ENCODE data around the gene MYL10.
"Not testable (repeated sequence)": the region's sequence is repeated elsewhere in the genome, so short reads cannot be mapped to it uniquely, and the experiment has no call there.

MYL10 gene

GRCh38 chr7:101612885-101613515 lies 16.1 kb downstream of the MYL10 start:
- H3K9ac ChIP-seq (ENCODE audit: low read length): no peak overlapping the region
- H3K27me3 ChIP-seq (ENCODE audit: control insufficient read depth, insufficient read depth, low read length): no peaks in the 10 kb centered on the region
- H3K4me3 ChIP-seq (ENCODE audit: low read length): no peak overlapping the region
- no peaks in the 10 kb centered on the region for H3K4me1 ChIP-seq (ENCODE audit: control insufficient read depth, insufficient read depth, low read length)
- no peaks in the 10 kb centered on the region for H3K36me3 ChIP-seq (ENCODE audit: control insufficient read depth, insufficient read depth, low read length)
- H3K27ac ChIP-seq (ENCODE audit: low read depth, low read length): no peak overlapping the region

GRCh38 chr7:101608772-101609713 lies 20.1 kb downstream of the MYL10 start:
- H3K27ac ChIP-seq (ENCODE audit: low read depth, low read length): no peak overlapping the region

GRCh38 chr7:101606498-101606923 lies 22.6 kb downstream of the MYL10 start:
- no peaks in the 10 kb centered on the region for H3K36me3 ChIP-seq (ENCODE audit: control insufficient read depth, insufficient read depth, low read length)
- no peak overlapping the region for H3K27ac ChIP-seq (ENCODE audit: low read depth, low read length)
- no peaks in the 10 kb centered on the region for H3K27me3 ChIP-seq (ENCODE audit: control insufficient read depth, insufficient read depth, low read length)
- no peaks in the 10 kb centered on the region for H3K4me1 ChIP-seq (ENCODE audit: control insufficient read depth, insufficient read depth, low read length)
- no peak overlapping the region for H3K9ac ChIP-seq (ENCODE audit: low read length)
- no peak overlapping the region for H3K4me3 ChIP-seq (ENCODE audit: low read length)

More at GRCh38 chr7:101608772-101609713, 20.1 kb downstream of the MYL10 start:
- H3K4me1 ChIP-seq (ENCODE audit: control insufficient read depth, insufficient read depth, low read length): no peaks in the 10 kb centered on the region
- H3K27me3 ChIP-seq (ENCODE audit: control insufficient read depth, insufficient read depth, low read length): no peaks in the 10 kb centered on the region
- H3K9ac ChIP-seq (ENCODE audit: low read length): no peak overlapping the region
- no peak overlapping the region for H3K4me3 ChIP-seq (ENCODE audit: low read length)
- H3K36me3 ChIP-seq (ENCODE audit: control insufficient read depth, insufficient read depth, low read length): no peaks in the 10 kb centered on the region

DNA sequence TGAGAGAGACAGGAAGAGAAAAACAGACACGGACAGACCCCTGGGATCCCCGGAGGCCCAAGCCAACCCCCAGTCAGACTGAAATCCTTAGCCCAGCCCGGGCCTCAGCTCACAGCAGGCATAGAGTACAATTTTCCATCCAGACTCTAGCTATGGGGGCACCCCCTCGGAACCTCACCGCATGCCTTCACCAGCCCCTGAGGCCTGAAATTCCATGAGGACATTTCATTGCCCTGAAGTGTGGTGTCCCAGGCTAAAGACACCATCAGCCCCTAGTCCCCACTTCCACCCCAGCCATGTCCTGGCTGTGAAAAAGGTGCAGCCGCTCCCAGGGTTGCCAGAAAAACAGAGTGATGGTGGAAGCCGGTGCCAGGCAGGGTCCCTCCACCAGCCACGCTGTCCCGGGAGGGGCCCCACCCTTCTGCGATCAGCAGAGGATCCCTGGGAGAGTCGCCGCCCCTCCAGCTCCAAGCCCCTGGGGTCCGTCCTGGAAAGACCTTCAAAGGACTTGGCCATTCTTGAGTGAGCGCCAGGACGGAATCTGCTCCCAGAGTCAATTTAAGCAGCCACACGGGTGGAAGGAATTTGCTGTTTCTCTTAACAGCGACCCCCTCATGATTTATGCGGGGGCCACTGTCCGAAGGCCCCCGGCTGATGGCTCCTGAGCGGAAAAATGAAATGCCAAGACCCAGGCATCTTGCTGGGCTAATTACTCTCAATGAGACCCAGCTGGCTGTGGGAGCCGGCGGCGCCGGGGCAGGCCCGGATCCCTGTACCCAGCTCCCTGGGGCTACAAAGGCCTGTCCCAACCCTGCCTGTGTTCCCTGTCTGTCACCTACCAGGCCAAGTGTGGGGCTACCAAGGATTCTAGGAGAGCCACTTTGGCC lies 23.2 kb downstream of the MYL10 start:
- Histone ChIP-seq H3K36me3 (ENCODE audit: control insufficient read depth, insufficient read depth, low read length) (no peaks in the 10 kb centered on the region), H3K27me3 (ENCODE audit: control insufficient read depth, insufficient read depth, low read length) (no peaks in the 10 kb centered on the region), H3K4me3 (ENCODE audit: low read length) (no peak overlapping the region), H3K4me1 (ENCODE audit: control insufficient read depth, insufficient read depth, low read length) (no peaks in the 10 kb centered on the region), H3K9ac (ENCODE audit: low read length) (no peak overlapping the region), H3K27ac (ENCODE audit: low read depth, low read length) (no peak overlapping the region)

DNA sequence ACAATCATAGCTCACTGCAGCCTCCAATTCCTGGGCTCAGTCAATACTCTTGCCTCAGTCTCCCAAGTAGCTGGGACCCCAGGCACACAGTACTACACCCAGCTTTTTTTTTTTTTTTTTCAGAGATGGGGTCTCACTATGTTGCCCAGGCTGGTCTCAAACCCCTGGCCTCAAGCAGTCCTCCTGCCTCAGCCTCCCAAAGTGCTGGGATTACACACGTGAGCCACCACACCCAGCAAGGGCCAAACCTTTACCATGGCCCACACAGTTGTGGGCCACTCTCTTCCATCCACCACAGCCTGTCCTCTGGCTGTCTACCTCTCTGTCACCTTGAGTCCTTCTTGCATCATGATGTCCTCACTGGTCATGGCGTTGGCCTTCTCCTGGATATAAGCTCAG lies 24.2 kb downstream of the MYL10 start:
- not testable (repeated sequence) for H3K27ac ChIP-seq (ENCODE audit: low read depth, low read length); H3K4me1 ChIP-seq (ENCODE audit: control insufficient read depth, insufficient read depth, low read length); H3K27me3 ChIP-seq (ENCODE audit: control insufficient read depth, insufficient read depth, low read length); H3K4me3 ChIP-seq (ENCODE audit: low read length); H3K9ac ChIP-seq (ENCODE audit: low read length); H3K36me3 ChIP-seq (ENCODE audit: control insufficient read depth, insufficient read depth, low read length)

DNA sequence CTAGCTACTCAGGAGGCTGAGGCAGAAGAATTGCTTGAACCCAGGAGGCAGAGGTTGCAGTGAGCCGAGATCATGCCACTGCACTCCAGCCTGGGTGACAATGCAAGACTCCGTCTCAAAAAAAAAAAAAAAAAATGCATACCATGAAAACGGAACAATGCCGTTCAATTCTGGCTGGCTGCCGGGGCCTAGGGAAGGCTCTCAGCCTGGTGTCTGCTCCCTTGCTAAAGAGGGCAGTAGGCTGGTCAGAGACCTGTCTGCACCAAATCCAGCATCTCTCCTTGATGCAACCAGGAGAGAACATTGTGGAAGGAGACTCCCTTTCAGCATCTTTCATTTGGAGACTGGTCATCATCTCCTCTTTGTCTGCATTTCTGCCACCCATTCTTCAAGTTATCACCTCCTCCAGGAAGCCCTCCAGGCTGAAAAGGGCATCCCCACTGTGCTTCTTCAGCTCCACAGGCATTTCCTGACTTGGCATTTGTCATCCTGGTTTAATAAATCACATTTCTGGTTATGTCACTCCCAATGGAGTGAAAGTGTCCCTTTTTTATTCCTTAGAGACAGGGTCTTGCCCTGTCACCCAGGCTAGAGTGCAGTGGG lies 24.7 kb downstream of the MYL10 start:
- Histone ChIP-seq H3K27me3 (ENCODE audit: control insufficient read depth, insufficient read depth, low read length) (no peaks in the 10 kb centered on the region), H3K27ac (ENCODE audit: low read depth, low read length) (no peak overlapping the region), H3K9ac (ENCODE audit: low read length) (no peak overlapping the region), H3K4me3 (ENCODE audit: low read length) (no peak overlapping the region), H3K36me3 (ENCODE audit: control insufficient read depth, insufficient read depth, low read length) (no peaks in the 10 kb centered on the region), H3K4me1 (ENCODE audit: control insufficient read depth, insufficient read depth, low read length) (no peaks in the 10 kb centered on the region)

- Histone ChIP-seq H3K27me3 (ENCODE audit: control insufficient read depth, insufficient read depth, low read length) (no peaks in the 10 kb centered on the region), H3K4me3 (ENCODE audit: low read length) (no peak overlapping the region), H3K27ac (ENCODE audit: low read depth, low read length) (no peak overlapping the region), H3K4me1 (ENCODE audit: control insufficient read depth, insufficient read depth, low read length) (no peaks in the 10 kb centered on the region), H3K36me3 (ENCODE audit: control insufficient read depth, insufficient read depth, low read length) (no peaks in the 10 kb centered on the region), H3K9ac (ENCODE audit: low read length) (no peak overlapping the region)
These were observed 26.4 kb downstream of the MYL10 start for GRCh38 chr7:101602484-101603241.

DNA sequence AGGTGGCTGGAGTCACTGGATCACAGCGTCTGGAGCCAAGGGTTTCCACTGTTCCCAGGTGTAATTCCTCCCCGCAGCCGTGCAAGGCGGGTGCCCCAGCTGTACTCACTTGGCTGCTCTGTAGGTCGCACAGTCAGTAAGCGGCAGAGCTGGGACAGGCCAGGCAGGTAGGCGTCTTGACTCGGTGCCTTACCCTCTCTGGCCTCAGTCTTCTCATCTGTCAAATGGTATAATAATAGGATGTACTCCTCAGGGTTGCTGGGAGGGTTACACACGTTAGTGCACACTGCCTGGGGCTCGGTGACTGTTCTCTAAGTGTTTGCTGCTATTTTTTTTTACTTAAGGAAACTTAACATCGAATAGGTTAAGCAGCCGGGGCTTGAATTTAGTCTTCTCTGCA lies 27.0 kb downstream of the MYL10 start:
- Histone ChIP-seq H3K4me3 (ENCODE audit: low read length) (no peak overlapping the region), H3K36me3 (ENCODE audit: control insufficient read depth, insufficient read depth, low read length) (no peaks in the 10 kb centered on the region), H3K27ac (ENCODE audit: low read depth, low read length) (no peak overlapping the region), H3K27me3 (ENCODE audit: control insufficient read depth, insufficient read depth, low read length) (no peaks in the 10 kb centered on the region), H3K9ac (ENCODE audit: low read length) (no peak overlapping the region), H3K4me1 (ENCODE audit: control insufficient read depth, insufficient read depth, low read length) (no peaks in the 10 kb centered on the region)

GRCh38 chr7:101599787-101600186 lies 29.3 kb downstream of the MYL10 start:
- Histone ChIP-seq H3K27me3 (ENCODE audit: control insufficient read depth, insufficient read depth, low read length) (no peaks in the 10 kb centered on the region), H3K27ac (ENCODE audit: low read depth, low read length) (no peak overlapping the region), H3K4me3 (ENCODE audit: low read length) (no peak overlapping the region), H3K36me3 (ENCODE audit: control insufficient read depth, insufficient read depth, low read length) (no peaks in the 10 kb centered on the region), H3K4me1 (ENCODE audit: control insufficient read depth, insufficient read depth, low read length) (no peaks in the 10 kb centered on the region), H3K9ac (ENCODE audit: low read length) (no peak overlapping the region)

DNA sequence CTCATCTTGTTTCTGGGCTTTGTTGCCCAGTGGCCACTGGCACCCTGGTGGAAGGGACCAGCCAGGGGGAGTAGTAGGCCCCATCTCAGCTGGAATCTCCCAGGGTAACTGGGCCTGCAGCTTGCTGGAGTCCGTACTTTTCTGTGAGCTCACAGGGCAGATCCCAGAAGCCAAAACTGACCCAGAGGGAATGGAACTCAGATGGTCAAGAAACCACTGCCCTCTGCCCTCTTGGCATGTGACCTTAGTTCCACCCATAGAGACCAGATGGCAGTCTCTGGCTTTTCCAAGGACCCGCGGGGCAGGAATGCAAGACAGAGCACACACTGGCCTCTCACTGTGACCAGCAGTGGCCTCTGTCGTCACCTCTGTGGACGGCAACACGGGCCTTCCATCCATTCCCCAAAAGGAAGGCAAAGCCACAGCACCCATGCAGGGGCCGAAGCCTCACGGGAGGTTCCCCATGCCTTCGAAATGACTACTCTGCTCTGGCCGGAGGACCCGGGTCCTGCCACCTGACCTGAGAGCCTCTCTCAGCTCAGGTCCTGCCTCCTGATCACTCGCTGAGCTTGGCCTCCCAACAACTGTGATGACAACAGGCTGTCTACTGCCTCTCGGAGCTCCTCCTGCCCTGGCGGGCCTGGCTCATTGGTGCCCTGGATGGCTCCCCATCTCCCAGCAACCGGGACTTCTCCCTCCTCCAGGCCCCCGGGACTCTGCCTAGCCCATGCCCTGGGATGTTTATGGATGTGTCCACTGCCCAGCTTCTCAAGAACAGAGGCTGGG lies 29.9 kb downstream of the MYL10 start:
- Histone ChIP-seq H3K9ac (ENCODE audit: low read length) (no peak overlapping the region), H3K27me3 (ENCODE audit: control insufficient read depth, insufficient read depth, low read length) (no peaks in the 10 kb centered on the region), H3K27ac (ENCODE audit: low read depth, low read length) (no peak overlapping the region), H3K36me3 (ENCODE audit: control insufficient read depth, insufficient read depth, low read length) (no peaks in the 10 kb centered on the region), H3K4me3 (ENCODE audit: low read length) (no peak overlapping the region), H3K4me1 (ENCODE audit: control insufficient read depth, insufficient read depth, low read length) (no peaks in the 10 kb centered on the region)

DNA sequence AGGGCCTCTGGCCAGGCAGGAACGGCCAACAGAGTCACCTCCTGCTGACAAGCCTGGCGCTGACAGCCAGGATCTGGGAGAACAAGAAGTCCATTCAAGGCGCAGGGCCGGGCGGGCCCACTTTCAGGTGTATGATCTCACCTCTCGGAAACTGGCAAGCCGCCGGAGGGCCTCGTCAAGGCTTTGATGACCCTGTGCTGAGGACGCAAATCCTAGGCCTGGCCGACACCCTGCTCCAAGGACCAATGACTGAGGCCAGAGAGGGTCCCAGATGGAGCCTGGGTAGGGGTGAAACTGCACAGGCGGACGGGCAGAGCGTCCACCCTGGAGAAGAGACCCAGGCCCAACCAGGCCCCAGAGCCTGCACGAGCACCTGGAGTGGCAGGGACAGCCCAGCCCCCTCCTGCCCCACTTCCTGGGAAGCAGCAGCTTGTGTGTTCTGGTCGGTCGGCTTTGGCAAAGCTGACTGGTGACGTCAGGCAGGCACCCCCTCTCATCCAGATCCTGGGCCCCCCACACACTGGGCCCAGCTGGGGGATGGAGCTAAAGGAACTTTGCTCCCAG lies 30.6 kb downstream of the MYL10 start:
- Histone ChIP-seq H3K27me3 (ENCODE audit: control insufficient read depth, insufficient read depth, low read length) (no peaks in the 10 kb centered on the region), H3K9ac (ENCODE audit: low read length) (no peak overlapping the region)

More for the DNA sequence above, 30.6 kb downstream of the MYL10 start:
- H3K4me3 ChIP-seq (ENCODE audit: low read length): no peak overlapping the region
- no peaks in the 10 kb centered on the region for H3K4me1 ChIP-seq (ENCODE audit: control insufficient read depth, insufficient read depth, low read length)
- no peak overlapping the region for H3K27ac ChIP-seq (ENCODE audit: low read depth, low read length)
- no peaks in the 10 kb centered on the region for H3K36me3 ChIP-seq (ENCODE audit: control insufficient read depth, insufficient read depth, low read length)
